Raji (cell line): Measurements from ENCODE around the gene ASB7.

Experiments used
- POLR2A ChIP-seq: IDR thresholded peaks from 2 replicates; pipeline ENCODE4 v1.6.1; 2011; ENCODE audit warnings: low read depth, low read length, control low read depth; ENCODE audit not compliant: insufficient read depth

ASB7 gene

GRCh38 chr15:100684591-100684990 lies 82.2 kb downstream of the ASB7 start:
- no peak for TF ChIP-seq POLR2A

- TF ChIP-seq POLR2A = no peak
These were observed 83.8 kb downstream of the ASB7 start for GRCh38 chr15:100686021-100686724.

- TF ChIP-seq POLR2A = no peak
These were observed 84.5 kb downstream of the ASB7 start for GRCh38 chr15:100686725-100687473.

GRCh38 chr15:100687582-100688141 lies 85.3 kb downstream of the ASB7 start:
- no peak for TF ChIP-seq POLR2A

- no peak for TF ChIP-seq POLR2A
These were observed 86.2 kb downstream of the ASB7 start for GRCh38 chr15:100688549-100689120.

GRCh38 chr15:100689131-100689899 lies 86.9 kb downstream of the ASB7 start:
- no peak for TF ChIP-seq POLR2A

GRCh38 chr15:100690032-100690794 lies 87.8 kb downstream of the ASB7 start:
- TF ChIP-seq POLR2A = no peak

GRCh38 chr15:100690795-100691158 lies 88.4 kb downstream of the ASB7 start:
- TF ChIP-seq POLR2A = no peak

GRCh38 chr15:100691321-100691720 lies 88.9 kb downstream of the ASB7 start:
- TF ChIP-seq POLR2A = no peak

GRCh38 chr15:100692246-100692645 lies 89.9 kb downstream of the ASB7 start:
- no peak for TF ChIP-seq POLR2A

GRCh38 chr15:100692671-100693070 lies 90.3 kb downstream of the ASB7 start:
- no peak for TF ChIP-seq POLR2A

- TF ChIP-seq POLR2A = no peak
These were observed 91.1 kb downstream of the ASB7 start for GRCh38 chr15:100693451-100693850.

GRCh38 chr15:100694381-100695021 lies 92.1 kb downstream of the ASB7 start:
- no peak for TF ChIP-seq POLR2A

- TF ChIP-seq POLR2A = no peak
These were observed 92.7 kb downstream of the ASB7 start for GRCh38 chr15:100695048-100695447.
